ENCODE results near the gene RTBDN. TPM values are rescaled to one million over a fixed set of nuclear protein-coding genes. Genes with fewer than 3 reads are reported as not detected.

The RTBDN gene
- total and polyA plus RNA-seq, 2 of the 8 experiments (the other 6 are each of a cell fraction or from before 2014, with no cell fraction given) = 4.0 to 4.8 TPM

DNA sequence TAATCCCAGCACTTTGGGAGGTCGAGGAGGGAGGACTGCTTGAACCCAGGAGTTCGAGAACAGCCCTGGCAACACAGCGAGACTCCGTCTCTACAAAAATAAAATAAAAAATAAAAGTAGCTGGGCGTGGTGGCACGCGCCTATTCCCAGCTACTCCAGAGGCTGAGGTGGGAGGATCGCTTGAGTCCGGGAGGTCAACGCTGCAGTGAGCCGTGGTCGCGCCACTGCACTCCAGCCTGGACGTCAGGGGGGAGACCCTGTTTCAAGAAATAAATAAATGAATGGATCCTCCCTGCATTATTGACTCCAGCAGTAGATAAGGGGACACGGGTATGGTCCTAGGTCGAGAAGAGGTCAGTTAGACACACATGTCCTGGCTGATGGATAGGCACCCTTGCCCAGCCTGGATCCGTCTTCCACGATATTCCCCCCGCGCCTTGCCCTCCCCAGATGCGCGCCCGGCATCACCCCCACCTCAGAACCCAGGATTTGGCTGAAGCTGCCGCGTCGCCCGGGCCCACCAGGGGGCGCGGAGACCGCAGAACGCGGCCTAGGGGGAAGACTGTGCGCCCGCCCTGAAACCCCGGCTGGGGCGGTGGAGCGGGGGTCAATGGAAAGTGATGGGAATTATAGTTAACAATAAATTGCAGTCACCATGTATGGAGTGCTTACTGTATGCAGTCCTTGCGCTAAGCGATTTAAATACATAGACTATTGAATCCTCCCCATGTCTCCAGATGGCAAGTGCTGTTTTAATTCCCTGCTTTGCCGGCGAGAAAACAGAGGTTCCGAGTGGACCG lies 57.0 kb downstream of the RTBDN start:
- no peak for FAIRE-seq
- TF ChIP-seq BACH1 (IDR thresholded peaks at IDR 0.05; ENCODE audit: low read length) (no peak), TCF12 (IDR thresholded peaks at IDR 0.05; ENCODE audit: low read depth, low read length) (0 out of 2 replicates have a peak, but pooled peaks have one; percentile 6), MAFK (IDR thresholded peaks at IDR 0.05; ENCODE audit: low read depth, low read length) (no peak), SIRT6 (IDR thresholded peaks at IDR 0.05; ENCODE audit: low read length) (no peak), TEAD4 (IDR thresholded peaks at IDR 0.05; ENCODE audit: low read depth, low read length) (no peak), KDM1A (IDR thresholded peaks at IDR 0.05; ENCODE audit: borderline replicate concordance, low read length) (no peak), EZH2 (IDR thresholded peaks at IDR 0.05; ENCODE audit: low read depth, low read length, severe bottlenecking) (no peak), SRF (IDR thresholded peaks at IDR 0.05; ENCODE audit: low read depth, low read length) (no peak)

More for the DNA sequence above, 57.0 kb downstream of the RTBDN start:
- ChIA-PET CTCF (ENCODE audit: partially characterized antibody) (interaction anchor here (0.7 to 11.2 kb wide), 22 partner anchors 10 to 88 kb away, joined by 3 to 277 read pairs (median 4); partner anchors contain the start of genes GET3, JUNB, RNASEH2A and THSD8), POLR2A (ENCODE audit: partially characterized antibody) (interaction anchor here (0.9 to 16.6 kb wide), 14 partner anchors 8 to 114 kb away, joined by 3 to 317 read pairs (median 4); partner anchors contain the start of genes GCDH, GET3, JUNB and PRDX2)
- peaks cover 0 to 22% (median 17%) of the 10 kb centered on the region in 4 experiments; a peak in 6 of 7 replicates for H3K4me1 ChIP-seq (replicated peaks in 1 of 4; ENCODE audit: control insufficient read depth in 3 of 4, insufficient read depth in 4 of 4, low read length in 3 of 4)
- H2AFZ ChIP-seq (ENCODE audit: low read length) = no peak overlapping the region; the same call in 1 of the 2 replicates
- H3K9me3 ChIP-seq (ENCODE audit: insufficient read depth in 2 of 2, low read depth in 1 of 2, low read length in 1 of 2) = no peaks in the 10 kb centered on the region
- no peak overlapping the region for H4K91ac ChIP-seq (replicated peaks; ENCODE audit: insufficient read length, low read length)
- H3K14ac ChIP-seq (ENCODE audit: insufficient read length) = no peak overlapping the region
- H3K4me3 ChIP-seq (ENCODE audit: extremely low read depth in 1 of 4, insufficient read depth in 2 of 4, low read depth in 3 of 4, low read length in 4 of 4) = peak overlapping the region; percentile 40 to 69 (median 62)
- no peaks in the 10 kb centered on the region for H3K79me1 ChIP-seq (ENCODE audit: low read depth, low read length)
- peaks cover 22% of the 10 kb centered on the region; the same call in 1 of the 2 replicates for H3K23me2 ChIP-seq (ENCODE audit: low read depth, low read length)
- H3K4me2 ChIP-seq (ENCODE audit: insufficient read depth in 1 of 2, low read depth in 2 of 2, low read length in 2 of 2) = peak overlapping the region; percentile 93 to 94
- H4K20me1 ChIP-seq (replicated peaks in 1 of 2; ENCODE audit: control insufficient read depth in 1 of 2, insufficient read depth in 2 of 2, low read length in 2 of 2) = no peaks in the 10 kb centered on the region
- no peak overlapping the region for H2BK120ac ChIP-seq (replicated peaks; ENCODE audit: low read depth, low read length)
- H3K27ac ChIP-seq (ENCODE audit: low read depth, low read length) = no peak overlapping the region
- H3K56ac ChIP-seq (replicated peaks; ENCODE audit: insufficient read length, low read depth, low read length) = no peak overlapping the region
- H2BK15ac ChIP-seq (ENCODE audit: low read length) = no peak overlapping the region
- H3K18ac ChIP-seq (ENCODE audit: extremely low read depth, low read length) = peak overlapping the region; percentile 92
- peak overlapping the region; percentile 29 for H4K5ac ChIP-seq (ENCODE audit: insufficient read length, low read depth, low read length)
- H4K8ac ChIP-seq (ENCODE audit: extremely low read depth, insufficient read depth, low read length) = peak overlapping the region; percentile 37; the same call in 1 of the 2 replicates
- H2BK5ac ChIP-seq (ENCODE audit: low read depth, low read length) = peak overlapping the region; percentile 85; the same call in 1 of the 2 replicates
- H3K9ac ChIP-seq (replicated peaks in 1 of 4; ENCODE audit: extremely low read depth in 1 of 4, low read depth in 3 of 4, low read length in 3 of 4) = no peak overlapping the region
- no peak overlapping the region for H2BK12ac ChIP-seq (ENCODE audit: low read depth, low read length)
- DNase-seq (ENCODE audit: low read depth in 1 of 2, low spot score in 2 of 2) = peak in 1 of 2 experiments; percentile 95
- H2AK5ac ChIP-seq (ENCODE audit: low read depth, low read length) = no peak overlapping the region
- 15% methylated on average over 40 of the region's 43 CpGs; no CpG with 5 or more reads in 1 of the 2 experiments for WGBS, 2 experiments (ENCODE audit: extremely low coverage in 1 of 2, insufficient coverage in 1 of 2, insufficient read length in 1 of 2, insufficient replicate concordance in 2 of 2, low coverage in 1 of 2, low lambda C conversion rate in 2 of 2, missing lambda C conversion rate in 1 of 2)
- H3K36me3 ChIP-seq (ENCODE audit: control insufficient read depth in 2 of 4, insufficient read depth in 4 of 4, low read length in 3 of 4) = no peaks in the 10 kb centered on the region; a peak in 1 of 8 replicates
- H2BK20ac ChIP-seq (ENCODE audit: low read length) = no peak overlapping the region
- no peaks in the 10 kb centered on the region for H3K79me2 ChIP-seq (ENCODE audit: control insufficient read depth in 1 of 2, insufficient read depth in 2 of 2, low read length in 2 of 2)
- no peaks in the 10 kb centered on the region for H3K27me3 ChIP-seq (replicated peaks in 1 of 4; ENCODE audit: control insufficient read depth in 3 of 4, extremely low read depth in 1 of 4, insufficient read depth in 3 of 4, low read length in 3 of 4)
- no peak overlapping the region for H3K23ac ChIP-seq (ENCODE audit: insufficient read length)
- H3K4ac ChIP-seq (replicated peaks; ENCODE audit: insufficient read length, low read depth, low read length) = peak overlapping the region; percentile 87

Measured in H1 (cell line).